Keratinocyte (primary cell): ENCODE results near the gene OGFOD3.

Experiments used
- CTCF ChIP-seq, 3 experiments: IDR thresholded peaks in 1 of 3; conservative IDR thresholded peaks in 1 of 3; optimal IDR thresholded peaks in 1 of 3; 2 replicates in 2 of 3; 3 replicates in 1 of 3; pipeline versions ENCODE3 to v1.5.1; 2011; ENCODE audit warnings: low read length in 3 of 3, mild to moderate bottlenecking in 3 of 3, moderate library complexity in 2 of 3, control low read depth in 1 of 3, inconsistent platforms in 1 of 3; ENCODE audit not compliant: insufficient read depth in 2 of 3; ENCODE audit errors: extremely low read depth in 1 of 3
- EZH2 ChIP-seq: IDR thresholded peaks from one replicate; pipeline ENCODE4 v1.6.1; 2012; ENCODE audit warnings: inconsistent platforms, mild to moderate bottlenecking, low read length, moderate library complexity

DNA sequence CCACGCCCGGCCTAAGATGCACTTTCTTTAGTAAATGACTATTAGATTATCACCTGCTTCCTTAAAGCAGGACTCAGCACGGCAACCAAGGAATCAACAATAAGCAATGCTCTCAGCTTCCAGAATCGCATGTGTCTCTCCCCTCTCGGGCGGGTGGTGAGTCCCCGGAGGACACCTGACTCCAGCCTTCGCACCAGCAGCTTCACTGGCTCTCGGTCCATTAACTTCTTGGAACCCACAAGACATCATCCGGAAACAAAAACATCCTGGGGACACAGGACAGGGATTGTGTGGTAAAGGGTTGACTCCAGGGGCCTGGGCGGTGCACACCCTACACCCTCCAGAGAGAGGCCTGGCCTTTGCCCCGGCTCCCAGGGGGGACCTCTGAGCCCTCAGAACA lies 24.1 kb downstream of the OGFOD3 start:
- no peak for TF ChIP-seq CTCF (optimal IDR thresholded peaks at IDR 0.05 in 1 of 3, IDR thresholded peaks at IDR 0.05 in 1 of 3, conservative IDR thresholded peaks at IDR 0.05 in 1 of 3; ENCODE audit: extremely low read depth in 1 of 3, insufficient read depth in 2 of 3, low read length in 3 of 3)
- TF ChIP-seq EZH2 = no peak
